Astrocyte of the spinal cord (primary cell): Measurements from ENCODE around the gene TSFM.

Experiments used
- DNase-seq: peaks from one replicate; pipeline ENCODE4 v3.0.0; 2011; ENCODE audit warnings: low read depth, low spot score
- H3K4me3 ChIP-seq: 2 replicates; pipeline ENCODE4 v1.5.1; 2011; ENCODE audit warnings: low read depth, mild to moderate bottlenecking, low read length, moderate library complexity
- CTCF ChIP-seq: IDR thresholded peaks from 2 replicates; pipeline ENCODE4 v1.5.1; 2012; ENCODE audit warnings: low read depth, mild to moderate bottlenecking, low read length, inconsistent platforms
- in situ Hi-C: cut with HindIII; loops from 2 replicates; pipeline ENCODE4 v1.10.0; 2017; ENCODE audit warnings: low sequenced_read_pairs

The TSFM gene

GRCh38 chr12:57780284-57780897 is 2.2 kb upstream of the TSFM start:
- H3K4me3 ChIP-seq, result no peak overlapping the region
- in situ Hi-C loops, result no loop called here
- no peak for TF ChIP-seq CTCF
- no peak for DNase-seq

GRCh38 chr12:57781244-57781643 is 1.3 kb upstream of the TSFM start:
- in situ Hi-C loops, result no loop called here
- TF ChIP-seq CTCF, result no peak
- H3K4me3 ChIP-seq, result no peak overlapping the region
- no peak for DNase-seq

- H3K4me3 ChIP-seq, result no peak overlapping the region
- TF ChIP-seq CTCF, result no peak
- in situ Hi-C loops, result no loop called here
- no peak for DNase-seq
These were observed 786 bp upstream of the TSFM start for GRCh38 chr12:57781801-57782200.

- no peak for TF ChIP-seq CTCF
- in situ Hi-C loops, result no loop called here
- DNase-seq, result no peak
- no peak overlapping the region for H3K4me3 ChIP-seq
These were observed 362 bp upstream of the TSFM start for GRCh38 chr12:57782243-57782607.

GRCh38 chr12:57783466-57783801 is 847 bp downstream of the TSFM start:
- TF ChIP-seq CTCF, result no peak
- in situ Hi-C loops, result no loop called here
- peak overlapping the region; percentile 73 for H3K4me3 ChIP-seq
- no peak for DNase-seq

- no peak for TF ChIP-seq CTCF
- in situ Hi-C loops, result no loop called here
- DNase-seq, result no peak
- no peak overlapping the region for H3K4me3 ChIP-seq
These were observed 1.3 kb downstream of the TSFM start for GRCh38 chr12:57783861-57784260.

- TF ChIP-seq CTCF, result no peak
- peak; percentile 50 for DNase-seq
- in situ Hi-C loops, result no loop called here
- no peak overlapping the region for H3K4me3 ChIP-seq
These were observed 11.3 kb downstream of the TSFM start for GRCh38 chr12:57793920-57794319.
